HepG2 (cell line): Measurements from ENCODE around the gene G6PC3. TPM values are rescaled to one million over a fixed set of nuclear protein-coding genes. Genes with fewer than 3 reads are reported as not detected.

Experiments used
- CAMTA2 ChIP-seq: sonication (generic); formaldehyde crosslinking; IDR thresholded peaks from 2 replicates; pipeline ENCODE4 v1.4.0; 2020; ENCODE audit warnings: mild to moderate bottlenecking, missing genetic modification reagents, borderline replicate concordance
- HNRNPH1 ChIP-seq: fragments of 200-400 bp; formaldehyde crosslinking; optimal IDR thresholded peaks from 2 replicates; pipeline ENCODE3; 2017; ENCODE audit warnings: mild to moderate bottlenecking, low read depth, low read length
- SP140L ChIP-seq: sonication (generic); formaldehyde crosslinking; IDR thresholded peaks from 2 replicates; pipeline ENCODE4 v1.4.0; 2020; ENCODE audit warnings: missing genetic modification reagents, borderline replicate concordance
- ZNF30 ChIP-seq: sonication (generic); formaldehyde crosslinking; IDR thresholded peaks from 2 replicates; pipeline ENCODE4 v1.5.0; 2020; ENCODE audit warnings: mild to moderate bottlenecking, missing genetic modification reagents
- ZNF430 ChIP-seq: sonication (generic); formaldehyde crosslinking; IDR thresholded peaks from 2 replicates; pipeline ENCODE4 v1.9.0; 2021; ENCODE audit warnings: mild to moderate bottlenecking, missing genetic modification reagents
- ZNF468 ChIP-seq: sonication (generic); formaldehyde crosslinking; IDR thresholded peaks from 2 replicates; pipeline ENCODE4 v1.8.0; 2022; ENCODE audit warnings: mild to moderate bottlenecking, moderate library complexity, missing genetic modification reagents
- ZNF678 ChIP-seq: sonication (generic); formaldehyde crosslinking; IDR thresholded peaks from 2 replicates; pipeline ENCODE4 v1.4.0; 2020; ENCODE audit warnings: mild to moderate bottlenecking, missing genetic modification reagents
- ZNF737 ChIP-seq: sonication (generic); formaldehyde crosslinking; IDR thresholded peaks from 2 replicates; pipeline ENCODE4 v1.5.0; 2020; ENCODE audit warnings: missing genetic modification reagents, mild to moderate bottlenecking, borderline replicate concordance
- polyA plus RNA-seq, 8 experiments: library from polyadenylated mRNA; depleted of rRNA in 3 of 8; stranded (reverse) in 7 of 8; unstranded in 1 of 8; fragments of >200 nt; fragmentation: Illumina TruSeq in 4 of 8; extraction: Trizol in 4 of 8; gene quantifications; 2 replicates each; pipeline versions ENCODE4 v1.2.1 to v1.2.3, GENCODE V29; 2011 to 2016; ENCODE audit warnings: low read depth in 4 of 8, missing spikeins in 1 of 8, mixed read lengths in 1 of 8; ENCODE audit not compliant: insufficient read depth in 1 of 8
- total RNA-seq, 5 experiments: library from RNA; depleted of rRNA; stranded (reverse); fragments of >200 nt; fragmentation: Illumina TruSeq; extraction: Trizol; gene quantifications; 2 replicates each; pipeline ENCODE4 v1.2.3, GENCODE V29; 2016; ENCODE audit warnings: low read depth in 1 of 5
- TF ChIP-seq, protein P1 (sequence below), 2 experiments: sonication (generic) in 1 of 2; formaldehyde crosslinking in 1 of 2; IDR thresholded peaks; 2 replicates each; pipeline versions ENCODE4 v1.5.1 to v1.6.1; 2011 to 2020; ENCODE audit warnings: borderline replicate concordance in 1 of 2, low read depth in 1 of 2, low read length in 1 of 2, mild to moderate bottlenecking in 1 of 2, missing genetic modification reagents in 1 of 2, moderate library complexity in 1 of 2
- TF ChIP-seq, protein P2 (sequence below): sonication (generic); formaldehyde crosslinking; IDR thresholded peaks from 2 replicates; pipeline ENCODE4 v1.8.1; 2023; ENCODE audit warnings: mild to moderate bottlenecking, missing genetic modification reagents, borderline replicate concordance
- TF ChIP-seq, protein P3 (sequence below): sonication (generic); formaldehyde crosslinking; IDR thresholded peaks from 2 replicates; pipeline ENCODE4 v1.4.0; 2020; ENCODE audit warnings: mild to moderate bottlenecking, missing genetic modification reagents, borderline replicate concordance
- TF ChIP-seq, protein P4 (sequence below), 2 experiments: fragments of 450-650 bp in 1 of 2; sonication (generic) in 1 of 2; formaldehyde crosslinking; IDR thresholded peaks; 2 replicates each; pipeline versions ENCODE4 v1.5.0 to v1.8.0; 2020 to 2022; ENCODE audit warnings: mild to moderate bottlenecking in 1 of 2, missing genetic modification reagents in 1 of 2
- TF ChIP-seq, protein P5 (sequence below): sonication (generic); formaldehyde crosslinking; IDR thresholded peaks from 2 replicates; pipeline ENCODE4 v1.4.0; 2020; ENCODE audit warnings: missing genetic modification reagents
- TF ChIP-seq, protein P6 (sequence below): sonication (generic); formaldehyde crosslinking; IDR thresholded peaks from 2 replicates; pipeline ENCODE4 v1.8.1; 2022; ENCODE audit warnings: low read depth, mild to moderate bottlenecking, missing genetic modification reagents
- TF ChIP-seq, protein P7 (sequence below): sonication (generic); formaldehyde crosslinking; IDR thresholded peaks from 2 replicates; pipeline ENCODE4 v1.5.0; 2020; ENCODE audit warnings: mild to moderate bottlenecking, missing genetic modification reagents

Gene G6PC3
- total and polyA plus RNA-seq, 2 of the 13 experiments (the other 11 are each of a cell fraction or from before 2014, with no cell fraction given) = 38.5 to 75.8 TPM

DNA sequence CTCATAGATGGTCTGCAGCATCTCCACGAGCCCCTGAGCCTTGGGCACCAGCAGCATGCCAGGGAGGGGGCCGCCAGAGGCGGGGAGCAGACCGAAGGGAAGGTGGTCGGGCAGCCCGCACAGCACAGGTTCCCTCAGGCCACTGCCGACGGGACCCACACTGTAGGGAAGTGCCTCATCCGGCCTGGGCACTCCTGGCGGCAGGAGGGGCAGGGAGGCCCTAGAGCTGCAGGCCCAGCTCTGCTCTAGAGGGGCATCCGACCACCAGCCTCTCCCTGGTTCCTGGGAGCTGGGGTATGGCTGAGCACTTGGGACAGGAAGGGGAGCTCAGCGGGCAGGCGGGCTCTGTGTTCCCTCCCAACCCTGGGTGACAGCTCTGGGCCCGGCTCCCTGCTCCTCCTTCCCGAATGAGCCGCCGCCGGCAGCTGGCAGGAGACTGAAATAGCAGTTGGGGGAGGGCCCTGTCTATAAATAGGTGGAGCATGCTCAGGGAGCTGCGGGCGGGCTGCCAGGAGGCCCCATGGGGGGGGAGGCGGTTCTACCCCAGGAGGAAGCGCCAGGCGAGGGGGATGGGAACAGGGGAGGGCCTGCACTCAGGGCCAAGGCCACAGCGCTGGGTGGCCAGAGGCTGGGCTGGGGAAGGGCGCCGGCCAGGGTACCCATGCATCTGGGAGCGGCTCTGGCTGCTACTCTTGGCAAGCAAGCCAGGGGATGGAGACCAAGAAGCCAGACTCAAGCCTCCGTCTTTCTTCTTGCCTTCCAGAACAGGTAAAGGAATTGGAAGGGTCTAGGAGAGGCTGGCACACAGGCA is 40.5 kb downstream of the G6PC3 start (continued):
- TF ChIP-seq ZNF737 (no peak; the same call in 1 of the 2 replicates), ZNF30 (no peak), ZNF678 (0 out of 2 replicates have a peak, but pooled peaks have one; percentile 85), SP140L (CRISPR knock-in tag) (0 out of 2 replicates have a peak, but pooled peaks have one; percentile 55), ZNF468 (CRISPR knock-in tag) (0 out of 2 replicates have a peak, but pooled peaks have one; percentile 50), CAMTA2 (CRISPR knock-in tag) (0 out of 2 replicates have a peak, but pooled peaks have one; percentile 22), HNRNPH1 (peak; percentile 79), ZNF430 (CRISPR knock-in tag) (peak; percentile 100)
- TF ChIP-seq, protein P1, sequence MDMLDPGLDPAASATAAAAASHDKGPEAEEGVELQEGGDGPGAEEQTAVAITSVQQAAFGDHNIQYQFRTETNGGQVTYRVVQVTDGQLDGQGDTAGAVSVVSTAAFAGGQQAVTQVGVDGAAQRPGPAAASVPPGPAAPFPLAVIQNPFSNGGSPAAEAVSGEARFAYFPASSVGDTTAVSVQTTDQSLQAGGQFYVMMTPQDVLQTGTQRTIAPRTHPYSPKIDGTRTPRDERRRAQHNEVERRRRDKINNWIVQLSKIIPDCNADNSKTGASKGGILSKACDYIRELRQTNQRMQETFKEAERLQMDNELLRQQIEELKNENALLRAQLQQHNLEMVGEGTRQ (IDR thresholded peaks at IDR 0.05; ENCODE audit: low read depth, low read length) = no peak
- TF ChIP-seq, protein P1 (CRISPR knock-in tag; IDR thresholded peaks at IDR 0.05; ENCODE audit: borderline replicate concordance) = peak; percentile 57; the same call in 1 of the 2 replicates
- TF ChIP-seq, protein P2, sequence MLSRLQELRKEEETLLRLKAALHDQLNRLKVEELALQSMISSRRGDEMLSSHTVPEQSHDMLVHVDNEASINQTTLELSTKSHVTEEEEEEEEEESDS = peak; percentile 81; the same call in 1 of the 2 replicates
- TF ChIP-seq, protein P3, sequence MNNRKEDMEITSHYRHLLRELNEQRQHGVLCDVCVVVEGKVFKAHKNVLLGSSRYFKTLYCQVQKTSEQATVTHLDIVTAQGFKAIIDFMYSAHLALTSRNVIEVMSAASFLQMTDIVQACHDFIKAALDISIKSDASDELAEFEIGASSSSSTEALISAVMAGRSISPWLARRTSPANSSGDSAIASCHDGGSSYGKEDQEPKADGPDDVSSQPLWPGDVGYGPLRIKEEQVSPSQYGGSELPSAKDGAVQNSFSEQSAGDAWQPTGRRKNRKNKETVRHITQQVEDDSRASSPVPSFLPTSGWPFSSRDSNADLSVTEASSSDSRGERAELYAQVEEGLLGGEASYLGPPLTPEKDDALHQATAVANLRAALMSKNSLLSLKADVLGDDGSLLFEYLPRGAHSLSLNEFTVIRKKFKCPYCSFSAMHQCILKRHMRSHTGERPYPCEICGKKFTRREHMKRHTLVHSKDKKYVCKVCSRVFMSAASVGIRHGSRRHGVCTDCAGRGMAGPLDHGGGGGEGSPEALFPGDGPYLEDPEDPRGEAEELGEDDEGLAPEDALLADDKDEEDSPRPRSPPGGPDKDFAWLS (CRISPR knock-in tag) = peak; percentile 95
- TF ChIP-seq, protein P4, sequence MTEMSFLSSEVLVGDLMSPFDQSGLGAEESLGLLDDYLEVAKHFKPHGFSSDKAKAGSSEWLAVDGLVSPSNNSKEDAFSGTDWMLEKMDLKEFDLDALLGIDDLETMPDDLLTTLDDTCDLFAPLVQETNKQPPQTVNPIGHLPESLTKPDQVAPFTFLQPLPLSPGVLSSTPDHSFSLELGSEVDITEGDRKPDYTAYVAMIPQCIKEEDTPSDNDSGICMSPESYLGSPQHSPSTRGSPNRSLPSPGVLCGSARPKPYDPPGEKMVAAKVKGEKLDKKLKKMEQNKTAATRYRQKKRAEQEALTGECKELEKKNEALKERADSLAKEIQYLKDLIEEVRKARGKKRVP (CRISPR knock-in tag; IDR thresholded peaks at IDR 0.05) = peak in 1 of 2 experiments; percentile 78; a peak in 2 of 4 replicates
- TF ChIP-seq, protein P5, sequence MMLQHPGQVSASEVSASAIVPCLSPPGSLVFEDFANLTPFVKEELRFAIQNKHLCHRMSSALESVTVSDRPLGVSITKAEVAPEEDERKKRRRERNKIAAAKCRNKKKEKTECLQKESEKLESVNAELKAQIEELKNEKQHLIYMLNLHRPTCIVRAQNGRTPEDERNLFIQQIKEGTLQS = no peak; the same call in 1 of the 2 replicates
- TF ChIP-seq, protein P6, sequence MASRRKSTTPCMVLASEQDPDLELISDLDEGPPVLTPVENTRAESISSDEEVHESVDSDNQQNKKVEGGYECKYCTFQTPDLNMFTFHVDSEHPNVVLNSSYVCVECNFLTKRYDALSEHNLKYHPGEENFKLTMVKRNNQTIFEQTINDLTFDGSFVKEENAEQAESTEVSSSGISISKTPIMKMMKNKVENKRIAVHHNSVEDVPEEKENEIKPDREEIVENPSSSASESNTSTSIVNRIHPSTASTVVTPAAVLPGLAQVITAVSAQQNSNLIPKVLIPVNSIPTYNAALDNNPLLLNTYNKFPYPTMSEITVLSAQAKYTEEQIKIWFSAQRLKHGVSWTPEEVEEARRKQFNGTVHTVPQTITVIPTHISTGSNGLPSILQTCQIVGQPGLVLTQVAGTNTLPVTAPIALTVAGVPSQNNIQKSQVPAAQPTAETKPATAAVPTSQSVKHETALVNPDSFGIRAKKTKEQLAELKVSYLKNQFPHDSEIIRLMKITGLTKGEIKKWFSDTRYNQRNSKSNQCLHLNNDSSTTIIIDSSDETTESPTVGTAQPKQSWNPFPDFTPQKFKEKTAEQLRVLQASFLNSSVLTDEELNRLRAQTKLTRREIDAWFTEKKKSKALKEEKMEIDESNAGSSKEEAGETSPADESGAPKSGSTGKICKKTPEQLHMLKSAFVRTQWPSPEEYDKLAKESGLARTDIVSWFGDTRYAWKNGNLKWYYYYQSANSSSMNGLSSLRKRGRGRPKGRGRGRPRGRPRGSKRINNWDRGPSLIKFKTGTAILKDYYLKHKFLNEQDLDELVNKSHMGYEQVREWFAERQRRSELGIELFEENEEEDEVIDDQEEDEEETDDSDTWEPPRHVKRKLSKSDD (CRISPR knock-in tag) = peak; percentile 91
- TF ChIP-seq, protein P7, sequence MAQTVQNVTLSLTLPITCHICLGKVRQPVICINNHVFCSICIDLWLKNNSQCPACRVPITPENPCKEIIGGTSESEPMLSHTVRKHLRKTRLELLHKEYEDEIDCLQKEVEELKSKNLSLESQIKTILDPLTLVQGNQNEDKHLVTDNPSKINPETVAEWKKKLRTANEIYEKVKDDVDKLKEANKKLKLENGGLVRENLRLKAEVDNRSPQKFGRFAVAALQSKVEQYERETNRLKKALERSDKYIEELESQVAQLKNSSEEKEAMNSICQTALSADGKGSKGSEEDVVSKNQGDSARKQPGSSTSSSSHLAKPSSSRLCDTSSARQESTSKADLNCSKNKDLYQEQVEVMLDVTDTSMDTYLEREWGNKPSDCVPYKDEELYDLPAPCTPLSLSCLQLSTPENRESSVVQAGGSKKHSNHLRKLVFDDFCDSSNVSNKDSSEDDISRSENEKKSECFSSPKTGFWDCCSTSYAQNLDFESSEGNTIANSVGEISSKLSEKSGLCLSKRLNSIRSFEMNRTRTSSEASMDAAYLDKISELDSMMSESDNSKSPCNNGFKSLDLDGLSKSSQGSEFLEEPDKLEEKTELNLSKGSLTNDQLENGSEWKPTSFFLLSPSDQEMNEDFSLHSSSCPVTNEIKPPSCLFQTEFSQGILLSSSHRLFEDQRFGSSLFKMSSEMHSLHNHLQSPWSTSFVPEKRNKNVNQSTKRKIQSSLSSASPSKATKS (CRISPR knock-in tag) = no peak; the same call in 1 of the 2 replicates
